ENCODE results near the gene BCAR3.

Gene BCAR3

DNA sequence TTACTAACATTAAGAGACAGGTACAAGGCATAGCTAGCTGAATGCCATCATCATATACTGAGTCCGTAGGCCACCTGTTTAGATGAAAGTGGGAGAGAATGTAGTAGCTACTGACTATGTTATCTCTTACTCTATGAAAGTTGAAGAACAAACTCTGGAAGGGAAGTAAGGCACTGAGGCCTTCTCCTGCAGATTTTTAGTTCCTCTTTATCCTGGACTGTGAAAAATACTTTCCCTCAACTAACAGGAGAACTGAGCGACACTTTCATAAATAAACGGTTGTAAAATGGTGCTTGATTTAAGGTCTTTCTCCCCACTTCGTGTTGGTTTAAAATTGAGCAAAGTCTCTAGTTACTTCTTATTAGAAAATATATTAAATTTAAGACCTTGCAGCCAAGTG lies 131.8 kb downstream of the BCAR3 start:
- peaks cover 23% of the 10 kb centered on the region for H3K4me1 ChIP-seq (ENCODE audit: insufficient read depth, low read length)
- H3K4me3 ChIP-seq (ENCODE audit: low read length), result no peak overlapping the region
- 100% methylated on average over 4 of the region's 4 CpGs for WGBS
- H3K9ac ChIP-seq (ENCODE audit: low read depth, low read length), result no peak overlapping the region
- H3K27ac ChIP-seq (ENCODE audit: low read depth, low read length), result no peak overlapping the region
- H3K36me3 ChIP-seq (ENCODE audit: insufficient read depth, low read length), result peaks cover 96% of the 10 kb centered on the region
- H3K27me3 ChIP-seq (ENCODE audit: insufficient read depth, low read length), result no peaks in the 10 kb centered on the region
- no peaks in the 10 kb centered on the region for H3K9me3 ChIP-seq (ENCODE audit: insufficient read depth, low read depth, low read length)

DNA sequence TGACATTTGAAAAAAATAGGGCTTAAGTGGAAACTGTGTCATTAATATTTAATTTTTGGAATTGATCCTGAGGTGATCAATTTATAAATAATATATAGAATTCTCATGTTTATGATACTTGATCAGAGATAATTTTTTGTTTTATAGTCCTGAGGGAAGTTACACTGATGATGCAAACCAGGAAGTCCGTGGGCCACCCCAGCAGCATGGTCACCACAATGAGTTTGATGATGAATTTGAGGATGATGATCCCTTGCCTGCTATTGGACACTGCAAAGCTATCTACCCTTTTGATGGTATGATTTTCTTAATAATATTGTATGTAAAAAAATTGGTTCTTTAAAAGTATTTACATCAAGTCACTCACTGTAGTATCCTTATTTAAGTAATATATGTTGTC lies 132.5 kb downstream of the BCAR3 start:
- Histone ChIP-seq H3K4me1 (ENCODE audit: insufficient read depth, low read length) (peaks cover 23% of the 10 kb centered on the region), H3K27me3 (ENCODE audit: insufficient read depth, low read length) (no peaks in the 10 kb centered on the region), H3K27ac (ENCODE audit: low read depth, low read length) (no peak overlapping the region), H3K9me3 (ENCODE audit: insufficient read depth, low read depth, low read length) (no peaks in the 10 kb centered on the region), H3K4me3 (ENCODE audit: low read length) (no peak overlapping the region), H3K36me3 (ENCODE audit: insufficient read depth, low read length) (peaks cover 96% of the 10 kb centered on the region), H3K9ac (ENCODE audit: low read depth, low read length) (no peak overlapping the region)
- WGBS, result 93% methylated on average over 1 of the region's 1 CpG

DNA sequence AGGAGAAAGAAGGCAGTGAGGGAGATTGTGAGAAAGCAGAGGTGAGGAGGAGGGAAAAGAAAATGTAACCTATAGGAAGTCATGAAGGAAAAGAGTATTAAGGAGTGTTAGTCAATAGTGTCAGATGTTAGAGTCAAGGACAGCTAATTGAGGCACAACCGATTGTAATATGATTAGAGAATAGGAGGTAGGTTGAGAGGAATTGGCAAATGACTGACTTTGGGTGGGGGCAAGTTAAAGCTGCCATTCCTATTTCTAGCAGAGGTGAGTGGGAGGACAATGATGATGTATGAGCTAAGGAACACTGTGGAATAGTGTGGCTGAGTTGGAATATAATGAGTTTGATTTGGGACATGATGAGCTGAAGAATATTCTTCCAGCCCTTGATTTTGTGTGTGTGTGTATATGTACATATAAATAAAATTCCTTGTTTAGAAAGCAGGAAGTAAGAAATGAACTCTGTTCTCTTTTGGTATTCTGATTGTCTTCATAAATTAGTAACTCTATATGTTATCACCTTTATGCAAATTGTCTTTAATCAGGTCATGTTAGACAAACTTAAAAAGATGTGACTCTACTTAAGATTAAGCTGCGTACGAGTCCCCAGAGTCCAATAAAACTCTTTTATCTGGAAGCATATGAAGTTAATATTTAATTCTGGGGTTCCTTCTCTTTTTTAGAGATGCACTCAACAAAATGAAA lies 135.3 kb downstream of the BCAR3 start:
- peaks cover 87% of the 10 kb centered on the region for H3K36me3 ChIP-seq (ENCODE audit: insufficient read depth, low read length)

DNA sequence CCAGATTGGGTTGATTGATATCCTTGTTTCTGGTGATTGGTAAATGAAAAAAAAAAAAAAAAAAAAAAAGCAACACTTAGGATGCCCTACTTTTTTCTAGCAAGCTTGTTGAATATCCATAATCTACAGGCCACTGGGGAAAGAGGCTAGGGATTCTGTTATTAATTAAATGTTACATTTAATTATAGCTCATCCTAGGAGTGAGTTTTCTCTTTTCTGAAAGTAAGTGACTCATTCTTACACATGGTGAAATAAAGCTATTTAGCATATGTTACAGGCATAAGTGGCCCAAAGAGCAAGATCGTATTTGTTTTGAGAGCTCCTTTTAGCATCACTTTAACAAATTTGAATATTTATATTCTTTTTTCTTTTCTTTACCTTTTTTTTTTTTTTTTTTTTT lies 139.2 kb downstream of the BCAR3 start:
- WGBS, result no CpG with 5 or more reads among the region's 1 CpG
- Histone ChIP-seq H3K27me3 (ENCODE audit: insufficient read depth, low read length) (no peaks in the 10 kb centered on the region), H3K36me3 (ENCODE audit: insufficient read depth, low read length) (peaks cover 84% of the 10 kb centered on the region), H3K9me3 (ENCODE audit: insufficient read depth, low read depth, low read length) (no peaks in the 10 kb centered on the region), H3K4me1 (ENCODE audit: insufficient read depth, low read length) (peaks cover 2% of the 10 kb centered on the region; the same call in 1 of the 2 replicates), H3K9ac (ENCODE audit: low read depth, low read length) (no peak overlapping the region), H3K4me3 (ENCODE audit: low read length) (no peak overlapping the region), H3K27ac (ENCODE audit: low read depth, low read length) (no peak overlapping the region)

More for the DNA sequence above, 135.3 kb downstream of the BCAR3 start:
- Histone ChIP-seq H3K4me3 (ENCODE audit: low read length) (no peak overlapping the region), H3K27ac (ENCODE audit: low read depth, low read length) (no peak overlapping the region), H3K9ac (ENCODE audit: low read depth, low read length) (no peak overlapping the region), H3K4me1 (ENCODE audit: insufficient read depth, low read length) (no peaks in the 10 kb centered on the region; the same call in 1 of the 2 replicates), H3K9me3 (ENCODE audit: insufficient read depth, low read depth, low read length) (no peaks in the 10 kb centered on the region), H3K27me3 (ENCODE audit: insufficient read depth, low read length) (no peaks in the 10 kb centered on the region)
- 93% methylated on average over 1 of the region's 3 CpGs for WGBS

DNA sequence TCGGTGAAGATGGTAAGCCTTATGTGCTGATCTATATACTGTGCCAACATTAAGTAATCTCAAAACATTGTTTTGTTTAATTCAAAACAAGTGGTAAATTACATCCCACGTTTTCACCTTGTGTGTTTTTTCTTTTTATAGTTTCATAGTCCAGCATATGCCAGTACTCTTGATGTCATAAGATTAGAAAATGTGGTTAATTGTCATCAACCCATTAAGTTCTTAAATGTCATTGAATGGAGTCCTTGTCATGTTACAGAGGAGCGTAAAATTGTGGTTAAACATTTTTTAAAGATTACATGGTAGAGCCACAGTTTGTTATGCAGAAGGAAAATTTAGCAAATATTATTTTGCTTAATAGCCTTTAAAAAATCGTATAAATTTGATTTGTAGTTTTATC lies 140.6 kb downstream of the BCAR3 start:
- no peak overlapping the region for H3K9ac ChIP-seq (ENCODE audit: low read depth, low read length)
- H3K4me3 ChIP-seq (ENCODE audit: low read length), result no peak overlapping the region
- H3K4me1 ChIP-seq (ENCODE audit: insufficient read depth, low read length), result peaks cover 2% of the 10 kb centered on the region; the same call in 1 of the 2 replicates
- H3K27me3 ChIP-seq (ENCODE audit: insufficient read depth, low read length), result no peaks in the 10 kb centered on the region
- H3K36me3 ChIP-seq (ENCODE audit: insufficient read depth, low read length), result peaks cover 84% of the 10 kb centered on the region
- WGBS, result 100% methylated on average over 3 of the region's 4 CpGs
- no peaks in the 10 kb centered on the region for H3K9me3 ChIP-seq (ENCODE audit: insufficient read depth, low read depth, low read length)
- no peak overlapping the region for H3K27ac ChIP-seq (ENCODE audit: low read depth, low read length)

DNA sequence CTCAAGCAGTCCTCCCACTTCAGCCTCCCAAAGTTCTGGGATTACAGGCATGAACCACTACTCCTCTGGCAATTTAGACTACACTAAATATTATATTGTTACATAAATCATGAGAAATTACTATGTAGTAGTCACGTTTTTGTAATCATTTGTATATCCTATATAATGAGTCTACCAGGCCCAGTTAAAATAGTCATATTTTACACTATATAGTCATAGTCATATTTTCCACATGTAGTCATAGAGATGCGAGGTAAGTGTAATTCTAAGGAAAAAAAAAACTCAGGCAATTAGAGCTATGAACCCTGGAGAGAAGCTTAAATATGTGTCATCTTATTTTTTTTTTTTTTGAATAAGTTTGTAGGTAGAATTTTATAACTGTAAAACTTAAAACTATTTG lies 143.7 kb downstream of the BCAR3 start:
- WGBS, result no CpG with 5 or more reads among the region's 2 CpGs
- Histone ChIP-seq H3K4me1 (ENCODE audit: insufficient read depth, low read length) (0 out of 2 replicates have a peak, but pooled peaks cover 2% of the 10 kb centered on the region), H3K9ac (ENCODE audit: low read depth, low read length) (no peak overlapping the region), H3K9me3 (ENCODE audit: insufficient read depth, low read depth, low read length) (no peaks in the 10 kb centered on the region), H3K4me3 (ENCODE audit: low read length) (no peak overlapping the region), H3K36me3 (ENCODE audit: insufficient read depth, low read length) (peaks cover 87% of the 10 kb centered on the region), H3K27ac (ENCODE audit: low read depth, low read length) (no peak overlapping the region), H3K27me3 (ENCODE audit: insufficient read depth, low read length) (no peaks in the 10 kb centered on the region)

DNA sequence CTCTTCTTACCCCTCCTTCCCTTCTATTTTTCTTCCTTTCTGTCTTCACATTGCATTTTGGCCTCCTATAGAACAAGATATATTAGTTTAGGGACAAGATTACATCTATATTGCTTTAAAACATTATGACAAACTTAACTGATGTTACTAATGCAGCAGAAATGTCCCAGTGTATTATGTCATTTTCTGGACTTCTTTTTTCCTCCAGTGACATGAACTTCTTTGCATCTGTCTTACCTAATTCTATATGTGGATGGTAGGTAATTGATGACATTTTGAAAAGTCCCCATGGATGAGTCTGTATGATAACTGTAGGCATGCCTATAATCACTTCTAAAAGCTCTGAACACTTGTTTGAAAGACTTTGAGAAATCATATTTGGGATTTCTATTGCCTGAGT lies 144.2 kb downstream of the BCAR3 start:
- no peaks in the 10 kb centered on the region for H3K9me3 ChIP-seq (ENCODE audit: insufficient read depth, low read depth, low read length)
- no peaks in the 10 kb centered on the region for H3K27me3 ChIP-seq (ENCODE audit: insufficient read depth, low read length)
- H3K4me3 ChIP-seq (ENCODE audit: low read length), result no peak overlapping the region
- peaks cover 90% of the 10 kb centered on the region for H3K36me3 ChIP-seq (ENCODE audit: insufficient read depth, low read length)
- H3K27ac ChIP-seq (ENCODE audit: low read depth, low read length), result no peak overlapping the region
- 0 out of 2 replicates have a peak, but pooled peaks cover 2% of the 10 kb centered on the region for H3K4me1 ChIP-seq (ENCODE audit: insufficient read depth, low read length)
- no peak overlapping the region for H3K9ac ChIP-seq (ENCODE audit: low read depth, low read length)

DNA sequence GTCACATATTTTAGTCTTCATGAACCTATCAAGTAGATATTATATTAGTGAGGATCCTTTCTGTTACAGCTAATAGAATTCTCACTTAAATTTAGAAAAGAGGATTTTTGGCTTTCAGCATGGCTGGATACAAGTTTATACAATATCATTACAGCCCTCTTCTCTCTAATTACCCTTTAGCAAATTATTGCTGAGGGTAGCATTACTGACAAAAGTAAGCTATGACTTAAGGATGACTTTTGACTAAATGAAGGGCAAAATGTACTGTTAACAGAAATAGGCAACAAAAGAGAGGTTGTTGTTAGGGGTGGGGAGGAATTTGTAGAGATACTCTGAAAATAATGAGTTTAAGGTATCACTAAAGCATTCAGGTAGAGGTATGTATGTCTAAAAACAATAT lies 148.0 kb downstream of the BCAR3 start:
- H3K36me3 ChIP-seq (ENCODE audit: insufficient read depth, low read length), result peaks cover 95% of the 10 kb centered on the region
- H3K4me1 ChIP-seq (ENCODE audit: insufficient read depth, low read length), result no peaks in the 10 kb centered on the region
- no peak overlapping the region for H3K27ac ChIP-seq (ENCODE audit: low read depth, low read length)

DNA sequence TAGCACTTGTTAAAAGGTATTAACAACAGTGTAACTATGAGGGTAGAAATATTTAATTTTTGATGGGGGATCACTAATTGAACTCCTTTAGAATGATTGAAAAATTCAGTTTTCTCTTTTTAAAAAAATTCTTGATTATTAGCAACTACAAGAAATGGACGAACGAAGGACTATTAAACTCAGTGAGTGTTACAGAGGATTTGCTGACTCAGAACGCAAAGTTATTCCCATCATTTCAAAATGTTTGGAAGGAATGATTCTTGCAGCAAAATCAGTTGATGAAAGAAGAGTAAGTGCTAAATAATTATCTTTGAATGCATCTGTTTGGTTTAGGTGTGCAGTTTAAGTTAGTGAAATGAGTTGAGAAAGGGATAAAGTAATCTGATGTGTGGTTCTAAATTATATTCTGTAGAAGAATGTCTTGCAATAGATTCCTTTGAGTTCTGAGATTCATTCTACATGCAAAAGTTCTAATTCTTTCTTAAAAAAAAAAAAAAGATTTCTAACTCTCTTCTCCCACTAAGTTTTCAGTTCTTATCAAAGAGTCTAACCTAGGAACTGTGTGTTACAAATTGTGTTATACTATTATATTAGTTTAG lies 148.8 kb downstream of the BCAR3 start:
- WGBS, result 98% methylated on average over 3 of the region's 3 CpGs
- no peak overlapping the region for H3K9ac ChIP-seq (ENCODE audit: low read depth, low read length)
- H3K27me3 ChIP-seq (ENCODE audit: insufficient read depth, low read length), result no peaks in the 10 kb centered on the region
- H3K4me3 ChIP-seq (ENCODE audit: low read length), result no peak overlapping the region
- H3K9me3 ChIP-seq (ENCODE audit: insufficient read depth, low read depth, low read length), result no peaks in the 10 kb centered on the region
- peaks cover 97% of the 10 kb centered on the region for H3K36me3 ChIP-seq (ENCODE audit: insufficient read depth, low read length)
- no peak overlapping the region for H3K27ac ChIP-seq (ENCODE audit: low read depth, low read length)
- no peaks in the 10 kb centered on the region for H3K4me1 ChIP-seq (ENCODE audit: insufficient read depth, low read length)

More for the DNA sequence above, 148.0 kb downstream of the BCAR3 start:
- Histone ChIP-seq H3K4me3 (ENCODE audit: low read length) (no peak overlapping the region), H3K9ac (ENCODE audit: low read depth, low read length) (no peak overlapping the region), H3K9me3 (ENCODE audit: insufficient read depth, low read depth, low read length) (no peaks in the 10 kb centered on the region), H3K27me3 (ENCODE audit: insufficient read depth, low read length) (no peaks in the 10 kb centered on the region)

DNA sequence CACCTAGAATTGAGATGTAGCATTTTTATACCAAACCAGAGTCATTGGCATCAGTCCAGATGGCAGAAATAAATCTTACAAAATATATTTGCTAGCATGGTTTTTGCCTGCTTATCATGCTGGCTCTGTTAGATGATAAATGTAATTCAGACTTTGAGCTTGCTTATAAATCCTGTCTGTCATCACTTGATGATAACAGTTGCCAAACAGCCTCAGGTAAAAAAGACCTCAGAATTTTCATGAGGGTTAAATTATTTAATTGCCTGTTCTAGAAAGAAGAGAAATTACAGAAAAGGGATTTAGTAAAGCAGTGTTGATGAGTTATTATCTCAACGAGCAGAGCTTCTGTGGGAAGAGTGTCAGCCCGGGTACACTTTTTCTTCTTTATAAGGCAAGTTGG lies 150.4 kb downstream of the BCAR3 start:
- 92% methylated on average over 2 of the region's 2 CpGs for WGBS
- Histone ChIP-seq H3K4me3 (ENCODE audit: low read length) (no peak overlapping the region), H3K27ac (ENCODE audit: low read depth, low read length) (no peak overlapping the region), H3K27me3 (ENCODE audit: insufficient read depth, low read length) (no peaks in the 10 kb centered on the region), H3K36me3 (ENCODE audit: insufficient read depth, low read length) (peaks cover 94% of the 10 kb centered on the region), H3K4me1 (ENCODE audit: insufficient read depth, low read length) (no peaks in the 10 kb centered on the region), H3K9me3 (ENCODE audit: insufficient read depth, low read depth, low read length) (no peaks in the 10 kb centered on the region), H3K9ac (ENCODE audit: low read depth, low read length) (no peak overlapping the region)

DNA sequence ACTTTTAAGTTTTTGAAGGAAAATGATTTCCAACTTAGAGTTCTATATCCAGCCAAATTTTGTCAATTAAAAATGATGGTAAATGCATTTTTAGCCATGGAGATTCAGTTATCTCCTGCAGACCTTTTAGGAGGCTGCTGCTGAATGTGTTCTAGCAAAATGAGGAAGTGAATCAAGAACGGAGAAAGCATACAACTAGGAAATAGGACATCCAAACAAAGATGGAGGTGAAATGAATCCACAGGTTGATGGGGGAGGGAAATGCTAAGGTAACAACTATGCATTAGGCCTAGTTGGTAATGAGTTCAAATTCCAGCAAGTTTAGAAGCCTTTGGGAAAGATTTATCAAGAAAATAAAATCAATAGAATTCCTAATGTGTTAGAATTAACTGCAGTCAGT lies 153.2 kb downstream of the BCAR3 start:
- peaks cover 95% of the 10 kb centered on the region for H3K36me3 ChIP-seq (ENCODE audit: insufficient read depth, low read length)
- no peak overlapping the region for H3K9ac ChIP-seq (ENCODE audit: low read depth, low read length)
- no peaks in the 10 kb centered on the region for H3K27me3 ChIP-seq (ENCODE audit: insufficient read depth, low read length)
- H3K9me3 ChIP-seq (ENCODE audit: insufficient read depth, low read depth, low read length), result no peaks in the 10 kb centered on the region
- H3K27ac ChIP-seq (ENCODE audit: low read depth, low read length), result no peak overlapping the region
- no peak overlapping the region for H3K4me3 ChIP-seq (ENCODE audit: low read length)
- no peaks in the 10 kb centered on the region for H3K4me1 ChIP-seq (ENCODE audit: insufficient read depth, low read length)
- 97% methylated on average over 1 of the region's 1 CpG for WGBS

Measured in HUES64 (cell line).